ENCODE data around the gene PGC.

DNA sequence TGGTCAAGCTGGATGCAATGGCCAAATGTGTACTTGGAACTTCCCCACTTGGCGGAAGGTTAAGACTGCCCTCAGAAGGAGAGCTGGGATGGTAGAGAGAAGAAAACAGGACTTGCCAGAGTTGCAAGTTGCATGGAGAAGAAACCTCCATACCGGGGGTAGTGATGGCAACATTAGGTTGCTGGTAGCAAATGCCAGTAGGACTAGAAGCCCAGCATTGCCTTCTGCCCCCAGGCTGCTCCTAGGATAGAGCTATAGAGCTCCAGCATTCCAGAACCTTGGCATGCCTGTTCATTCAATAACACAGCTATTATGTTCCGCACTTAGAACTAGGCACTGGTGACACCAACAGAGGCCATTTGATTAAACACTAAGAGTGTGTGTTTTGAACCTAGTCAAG, 38.3 kb downstream of the PGC start:
- TF ChIP-seq CEBPB (tag; IDR thresholded peaks at IDR 0.05) (no peak), MAFF (IDR thresholded peaks at IDR 0.05; ENCODE audit: low read length) (no peak), CBFB (CRISPR knock-in tag; IDR thresholded peaks at IDR 0.05) (no peak), EZH2 (IDR thresholded peaks at IDR 0.05; ENCODE audit: borderline replicate concordance, low read depth, low read length) (no peak), POLR2AphosphoS5 (IDR thresholded peaks at IDR 0.05; ENCODE audit: control insufficient read depth, insufficient read depth, low read depth, low read length) (no peak), HDAC1 (IDR thresholded peaks at IDR 0.05) (no peak), MYC (IDR thresholded peaks at IDR 0.05; ENCODE audit: low read depth, low read length) (no peak), MYC (CRISPR knock-in tag; IDR thresholded peaks at IDR 0.05; ENCODE audit: borderline replicate concordance, low read depth) (no peak), MAFG (tag; conservative IDR thresholded peaks at IDR 0.05) (no peak)
